ENCODE data around the gene PRICKLE2.

The PRICKLE2 gene

DNA sequence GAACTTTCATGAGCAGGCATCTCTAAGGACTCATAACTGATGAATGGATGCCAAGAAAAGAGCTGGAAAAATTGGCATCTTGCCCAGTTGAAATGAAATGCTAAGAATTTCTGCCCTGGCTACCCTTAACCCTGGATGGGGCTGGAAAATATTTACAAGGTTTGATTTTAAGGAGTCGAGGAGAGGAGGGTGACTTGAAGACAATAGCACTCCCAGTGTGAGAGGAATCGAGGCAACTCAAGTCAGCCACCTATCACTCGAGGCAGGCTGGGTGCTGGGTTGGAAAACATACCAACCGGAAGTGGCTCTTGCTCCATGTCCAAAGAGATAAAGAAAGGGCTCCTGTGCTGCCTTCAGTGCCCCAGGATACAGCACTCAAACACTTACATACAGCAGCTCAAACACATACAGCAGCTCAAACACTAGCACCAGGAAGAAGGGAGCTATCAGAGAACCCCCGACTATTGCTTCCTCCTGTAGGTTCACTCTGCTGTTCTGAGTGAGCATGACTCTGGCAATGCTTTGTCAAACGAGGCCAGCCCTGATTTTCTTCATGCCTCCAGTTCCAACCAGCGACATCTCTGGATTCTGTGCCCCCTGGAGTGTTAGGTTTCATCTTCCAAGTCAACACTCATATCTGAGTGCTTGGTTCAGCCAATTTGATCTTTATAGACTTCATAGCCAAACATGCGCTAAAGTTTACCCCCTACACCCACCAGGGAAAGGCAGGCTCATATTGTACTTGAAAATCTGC, 4.9 kb downstream of the PRICKLE2 start:
- no peak for DNase-seq (ENCODE audit: low read depth, low spot score)

DNA sequence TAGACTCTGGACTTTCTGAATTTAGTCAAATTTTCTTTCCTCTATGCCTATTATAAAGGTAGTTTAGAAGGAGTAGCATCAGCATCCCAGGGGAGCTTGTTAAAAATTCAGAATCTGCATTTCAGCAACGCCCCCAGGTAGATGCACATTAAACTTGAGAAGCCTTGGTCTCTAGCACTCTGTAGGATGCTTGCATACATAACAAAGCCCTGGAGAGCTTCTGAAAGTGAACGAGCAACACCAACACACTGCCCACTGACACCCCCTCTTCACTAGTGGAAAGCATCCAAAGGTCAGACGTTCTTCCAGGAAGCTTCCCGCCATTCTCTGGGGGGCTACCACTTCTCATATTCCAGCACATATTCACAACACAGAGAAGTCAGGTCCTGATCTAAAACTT, 6.5 kb downstream of the PRICKLE2 start:
- no peak for DNase-seq (ENCODE audit: low read depth, low spot score)

GRCh38 chr3:64218329-64218728, 6.9 kb downstream of the PRICKLE2 start:
- no peak for DNase-seq (ENCODE audit: low read depth, low spot score)

GRCh38 chr3:64216274-64217147, 8.8 kb downstream of the PRICKLE2 start:
- DNase-seq (ENCODE audit: low read depth, low spot score), result peak; percentile 61

GRCh38 chr3:64215559-64215958, 9.7 kb downstream of the PRICKLE2 start:
- DNase-seq (ENCODE audit: low read depth, low spot score), result no peak

GRCh38 chr3:64215103-64215502, 10.2 kb downstream of the PRICKLE2 start:
- no peak for DNase-seq (ENCODE audit: low read depth, low spot score)

GRCh38 chr3:64214381-64215018, 10.8 kb downstream of the PRICKLE2 start:
- no peak for DNase-seq (ENCODE audit: low read depth, low spot score)

- DNase-seq (ENCODE audit: low read depth, low spot score), result peak; percentile 28
Measured at GRCh38 chr3:64213962-64214379, 11.3 kb downstream of the PRICKLE2 start.

DNA sequence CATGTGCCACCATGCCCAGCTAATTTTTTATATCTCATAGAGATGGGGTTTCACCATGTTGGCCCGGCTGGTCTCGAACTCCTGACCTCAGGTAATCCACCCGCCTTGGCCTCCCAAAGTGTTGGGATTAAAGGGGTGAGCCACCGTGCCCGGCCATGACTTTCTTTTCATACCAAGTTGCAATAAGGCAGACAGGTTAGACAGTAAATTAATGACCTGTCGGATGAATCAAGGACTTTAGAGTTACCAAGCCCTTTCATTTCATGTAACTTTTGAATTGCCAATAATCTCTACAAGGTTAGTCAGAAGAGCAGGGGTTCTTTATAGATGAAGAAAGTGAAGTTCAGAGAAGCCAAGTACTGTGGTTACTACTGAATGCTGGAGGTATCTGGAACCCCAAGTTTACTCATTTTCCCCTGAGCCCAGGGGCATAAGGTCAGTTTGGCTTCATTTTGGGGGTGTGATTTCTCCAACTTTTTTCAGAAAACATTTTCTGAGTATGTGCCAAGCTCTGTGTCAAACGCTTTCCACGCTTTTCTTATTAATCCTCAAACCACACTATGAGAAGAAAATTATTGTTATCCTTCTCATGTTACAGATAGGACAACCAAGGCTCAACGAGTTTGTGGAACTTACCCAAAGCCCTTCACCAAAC, 11.9 kb downstream of the PRICKLE2 start:
- DNase-seq (ENCODE audit: low read depth, low spot score), result no peak

DNA sequence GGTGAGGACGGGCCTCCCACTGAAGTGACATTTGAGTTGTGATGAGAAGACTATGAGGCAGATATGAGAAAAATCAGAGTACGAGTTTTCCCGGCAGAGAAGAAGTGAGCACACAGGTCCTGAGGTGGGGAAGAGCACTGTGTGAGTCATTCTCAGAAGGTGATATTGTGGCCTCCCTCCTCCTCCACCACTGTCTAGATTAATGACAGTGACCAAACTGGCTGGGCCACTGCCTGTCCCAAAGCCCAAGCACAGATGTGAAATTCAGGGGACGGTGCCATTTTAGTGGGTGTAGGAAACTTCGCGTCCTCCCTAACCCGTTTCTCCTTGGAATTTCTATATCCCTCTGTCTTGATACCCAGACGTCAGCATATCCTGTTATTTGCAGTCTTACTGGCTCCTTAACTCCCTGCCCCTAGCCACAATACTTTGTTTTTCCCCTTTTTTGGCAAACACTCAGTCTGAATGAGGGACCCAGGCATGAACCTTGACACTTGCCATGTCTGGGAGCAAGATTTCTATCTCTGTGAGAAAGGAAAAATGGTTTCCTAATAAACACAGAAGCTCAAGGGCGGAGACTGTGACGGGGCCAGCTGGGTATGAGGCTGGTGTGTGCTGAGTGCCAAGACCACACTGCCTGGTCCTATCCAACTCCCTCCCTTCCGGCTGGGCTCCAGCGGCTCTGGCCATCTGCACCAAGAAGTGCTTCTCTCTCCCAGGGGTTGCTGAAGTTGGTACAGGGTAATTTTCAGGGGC, 15.2 kb downstream of the PRICKLE2 start:
- no peak for DNase-seq (ENCODE audit: low read depth, low spot score)

- peak; percentile 41 for DNase-seq (ENCODE audit: low read depth, low spot score)
Measured at GRCh38 chr3:64207289-64208080, 17.8 kb downstream of the PRICKLE2 start.

DNA sequence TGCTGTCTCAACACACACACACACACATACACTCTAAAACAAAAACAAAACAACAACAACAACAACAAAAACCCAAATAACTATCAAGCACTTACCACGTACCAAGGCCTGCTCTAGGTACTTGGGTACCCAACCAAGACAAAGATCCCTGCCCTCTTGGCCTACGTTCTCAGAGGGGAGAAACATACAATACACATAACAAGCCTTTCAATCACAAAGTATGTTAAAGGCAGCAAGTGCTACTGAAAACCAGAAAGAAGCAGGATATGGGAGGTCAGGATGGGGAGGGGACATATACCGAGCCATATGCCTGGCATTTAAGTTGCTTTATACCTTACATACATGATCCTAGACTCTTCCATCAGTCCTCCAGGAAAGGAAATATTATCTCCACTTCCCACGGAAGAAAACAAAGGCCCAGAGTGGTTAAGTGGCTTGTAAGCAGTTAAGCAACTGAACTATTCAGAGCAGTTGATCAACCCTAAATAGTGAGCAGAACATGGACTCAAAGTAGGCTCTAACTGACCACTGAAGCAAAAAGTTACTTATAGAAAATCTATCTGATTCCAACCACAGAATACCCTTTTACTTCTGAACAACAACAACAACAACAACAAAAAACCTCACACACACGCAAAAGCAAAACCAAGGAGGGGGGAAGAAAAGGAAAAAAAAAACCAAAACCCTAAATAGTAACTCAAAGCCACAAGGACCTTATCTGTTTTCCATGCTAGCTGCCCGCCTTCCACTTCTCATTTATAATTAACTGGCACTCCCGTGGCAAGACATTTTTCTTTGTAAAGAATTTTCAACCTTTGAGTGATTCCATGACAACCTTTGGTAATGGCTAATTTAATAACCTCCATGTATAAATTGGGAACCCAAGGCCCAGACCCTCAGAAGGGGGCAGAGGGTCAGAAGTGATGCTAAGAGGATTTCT, 21.0 kb downstream of the PRICKLE2 start:
- DNase-seq (ENCODE audit: low read depth, low spot score), result no peak

DNA sequence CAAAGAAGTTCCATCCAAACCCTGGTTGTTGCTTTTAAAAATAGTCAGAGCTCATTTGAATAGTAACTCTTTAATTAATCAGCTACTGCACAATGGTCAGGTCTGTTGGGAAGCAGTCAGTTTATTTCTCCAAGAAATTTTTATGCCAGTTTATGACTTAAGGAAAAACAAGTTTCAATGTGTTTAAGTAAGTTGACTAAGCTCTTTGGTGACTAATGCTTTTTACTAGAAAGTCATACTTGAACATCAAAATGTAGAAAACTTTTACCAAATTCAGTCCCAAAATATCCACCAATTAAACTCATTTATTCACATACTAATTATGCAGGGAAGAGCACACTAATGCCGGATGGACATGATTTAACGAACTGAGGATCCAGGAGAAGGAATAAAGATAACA, 22.1 kb downstream of the PRICKLE2 start:
- DNase-seq (ENCODE audit: low read depth, low spot score), result no peak

DNA sequence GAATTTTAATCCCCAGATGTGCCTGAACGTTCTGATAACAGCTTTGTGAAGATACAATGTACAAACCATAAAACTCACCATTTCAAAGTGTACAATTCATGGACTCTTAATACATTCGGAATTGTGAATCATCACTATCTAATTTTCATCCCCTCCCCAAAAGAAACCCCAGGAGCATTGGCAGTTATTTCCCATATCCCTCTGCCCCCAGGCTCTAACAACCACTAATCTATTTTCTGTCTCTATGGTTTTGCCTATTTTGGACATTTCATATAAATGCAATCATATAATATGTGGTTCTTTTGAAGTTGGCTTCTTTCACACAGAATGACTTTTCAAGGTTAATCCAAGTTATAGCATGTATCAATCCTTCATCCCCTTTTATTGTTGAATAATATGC, 25.3 kb downstream of the PRICKLE2 start:
- no peak for DNase-seq (ENCODE audit: low read depth, low spot score)

DNA sequence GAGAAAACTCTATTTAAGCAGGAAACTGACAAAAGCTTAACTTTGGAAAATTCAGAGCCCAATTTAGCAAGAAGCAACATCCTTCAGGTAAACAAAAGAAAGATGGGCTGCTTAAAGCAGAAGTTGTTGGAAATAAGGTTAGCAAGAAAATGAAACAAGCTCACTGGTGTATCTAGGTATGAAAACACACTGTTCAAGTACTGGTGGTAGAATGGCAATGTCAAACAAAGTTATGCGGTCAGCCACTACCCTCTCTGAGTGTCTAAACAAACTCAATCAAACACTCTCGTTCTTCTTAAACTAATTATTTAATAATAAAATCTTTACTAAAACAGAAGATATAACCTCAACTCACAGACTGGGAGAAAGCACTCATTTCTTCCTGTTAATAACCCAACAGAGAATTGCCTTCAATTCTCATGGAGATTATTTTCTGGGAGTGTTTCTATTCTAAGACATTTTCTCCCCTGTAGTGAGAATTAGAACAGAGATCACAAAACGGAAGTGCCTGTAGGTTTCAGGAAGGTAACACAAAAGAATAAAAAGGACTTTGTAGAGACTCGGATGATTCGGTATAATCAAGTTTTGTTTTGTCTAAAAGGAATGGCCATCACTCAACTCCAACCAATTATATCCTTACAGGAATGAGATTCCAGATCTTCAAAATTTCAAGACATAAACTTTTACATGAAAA, 28.9 kb downstream of the PRICKLE2 start:
- DNase-seq (ENCODE audit: low read depth, low spot score), result no peak

DNA sequence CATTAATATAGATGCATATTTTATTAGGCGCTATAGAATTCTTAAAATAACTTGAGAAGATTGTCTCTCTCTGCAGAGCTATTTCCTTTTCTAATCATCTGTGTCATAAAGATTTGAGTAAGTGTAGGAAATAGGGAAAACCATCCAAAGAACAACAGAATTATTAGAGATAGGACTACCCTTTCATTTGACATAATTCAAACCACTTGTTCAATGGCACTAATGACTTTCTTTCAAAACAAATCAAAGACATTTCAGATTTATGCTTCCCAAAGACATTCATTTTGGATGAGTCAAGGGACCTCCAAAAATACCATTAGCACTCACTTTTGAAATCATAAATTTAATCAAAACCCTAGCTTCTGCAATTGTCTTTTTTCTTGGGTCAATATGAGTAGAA, 29.5 kb downstream of the PRICKLE2 start:
- no peak for DNase-seq (ENCODE audit: low read depth, low spot score)

DNA sequence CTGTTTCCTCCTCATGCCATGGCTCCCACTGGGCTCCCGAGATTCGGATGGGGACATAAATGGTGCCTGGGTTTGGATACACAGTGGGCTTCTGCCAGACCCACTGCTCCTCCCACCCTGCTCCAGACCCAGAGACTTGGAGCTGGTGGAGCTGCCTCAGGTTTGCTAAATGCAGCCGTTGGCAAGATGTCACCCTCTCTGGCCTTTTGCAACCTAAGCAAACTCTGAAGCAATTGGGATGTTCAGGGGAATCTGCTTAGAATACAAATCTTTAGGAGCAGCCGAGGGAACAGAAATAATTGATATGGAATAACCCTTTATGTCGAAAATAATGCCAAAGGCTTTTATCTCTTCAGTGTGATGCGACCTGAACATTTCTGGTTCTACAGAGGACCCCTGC, 33.4 kb downstream of the PRICKLE2 start:
- no peak for DNase-seq (ENCODE audit: low read depth, low spot score)

Data from ELF-1 (cell line).